ENCODE results near the gene SCUBE3.

GRCh38 chr6:35203680-35204079 is 10.1 kb upstream of the SCUBE3 start:
- TF ChIP-seq, protein P1, sequence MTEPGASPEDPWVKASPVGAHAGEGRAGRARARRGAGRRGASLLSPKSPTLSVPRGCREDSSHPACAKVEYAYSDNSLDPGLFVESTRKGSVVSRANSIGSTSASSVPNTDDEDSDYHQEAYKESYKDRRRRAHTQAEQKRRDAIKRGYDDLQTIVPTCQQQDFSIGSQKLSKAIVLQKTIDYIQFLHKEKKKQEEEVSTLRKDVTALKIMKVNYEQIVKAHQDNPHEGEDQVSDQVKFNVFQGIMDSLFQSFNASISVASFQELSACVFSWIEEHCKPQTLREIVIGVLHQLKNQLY (CRISPR knock-in tag; conservative IDR thresholded peaks at IDR 0.05): no peak
- TF ChIP-seq SRF (CRISPR knock-in tag; IDR thresholded peaks at IDR 0.05): no peak
